Activated CD4-positive, alpha-beta T cell treated with anti-CD3 and anti-CD28 coated beads for 24 hours (primary cell): Measurements from ENCODE around the gene ADRM1.

Experiments used
- DNase-seq, 2 donors: peaks; one replicate each; pipeline ENCODE4 v3.0.0-alpha.2; 2020; ENCODE audit warnings: low read depth in 2 of 2

Gene ADRM1

DNA sequence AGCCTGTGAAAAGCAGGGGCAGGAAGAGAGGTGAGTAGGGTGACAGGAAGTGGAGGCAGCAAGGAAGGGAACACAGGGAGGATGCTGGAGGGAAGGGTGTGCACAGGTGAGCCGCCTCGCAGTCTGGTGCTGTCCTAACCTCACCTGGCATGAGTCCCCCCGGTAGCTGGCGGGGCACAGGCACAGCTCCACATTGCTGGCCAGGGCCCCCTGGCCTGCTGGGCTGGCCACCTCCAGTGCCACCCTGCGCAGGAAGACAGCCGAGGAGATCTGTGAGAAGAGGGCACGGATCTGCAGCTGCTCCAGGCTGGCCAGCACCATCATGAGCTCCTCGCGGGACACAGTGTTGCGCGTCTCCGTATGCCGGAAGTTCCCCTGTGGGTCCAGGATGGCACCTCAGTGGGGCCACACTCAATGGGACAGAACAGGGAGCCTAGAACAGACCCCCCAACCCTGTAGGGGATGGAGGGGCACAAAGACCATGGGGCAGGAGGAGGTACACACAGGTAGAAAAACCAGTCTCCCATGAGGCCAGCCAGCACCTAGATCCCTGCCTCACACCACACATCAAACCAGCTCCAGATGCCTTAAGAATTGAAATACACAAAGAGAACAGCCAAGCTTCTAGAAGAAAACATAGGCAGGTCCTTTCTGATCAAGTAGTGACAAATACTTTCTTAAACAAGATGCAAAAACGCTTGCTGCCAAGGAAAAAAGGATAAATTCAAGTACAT lies 22.5 kb downstream of the ADRM1 start:
- no peak for DNase-seq

DNA sequence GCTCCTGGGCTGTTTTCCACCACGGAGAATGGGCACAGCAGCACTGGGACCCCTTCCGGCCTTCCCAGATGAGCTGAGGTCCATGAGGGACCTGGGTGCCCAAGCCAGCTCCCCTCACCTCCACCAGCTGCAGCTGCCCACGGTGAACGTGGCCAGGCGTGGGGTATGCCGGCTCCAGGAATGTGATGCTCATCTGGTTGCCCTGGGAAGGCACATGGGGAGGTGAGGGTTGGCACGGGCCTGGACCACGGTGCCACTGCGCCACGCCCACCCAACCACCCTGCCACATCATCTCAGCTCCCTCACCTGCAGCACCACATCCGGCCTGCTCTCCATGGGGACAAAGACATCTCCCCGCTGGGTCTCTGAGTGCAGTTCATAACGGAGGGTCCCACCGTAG lies 23.8 kb downstream of the ADRM1 start:
- DNase-seq, result no peak

DNA sequence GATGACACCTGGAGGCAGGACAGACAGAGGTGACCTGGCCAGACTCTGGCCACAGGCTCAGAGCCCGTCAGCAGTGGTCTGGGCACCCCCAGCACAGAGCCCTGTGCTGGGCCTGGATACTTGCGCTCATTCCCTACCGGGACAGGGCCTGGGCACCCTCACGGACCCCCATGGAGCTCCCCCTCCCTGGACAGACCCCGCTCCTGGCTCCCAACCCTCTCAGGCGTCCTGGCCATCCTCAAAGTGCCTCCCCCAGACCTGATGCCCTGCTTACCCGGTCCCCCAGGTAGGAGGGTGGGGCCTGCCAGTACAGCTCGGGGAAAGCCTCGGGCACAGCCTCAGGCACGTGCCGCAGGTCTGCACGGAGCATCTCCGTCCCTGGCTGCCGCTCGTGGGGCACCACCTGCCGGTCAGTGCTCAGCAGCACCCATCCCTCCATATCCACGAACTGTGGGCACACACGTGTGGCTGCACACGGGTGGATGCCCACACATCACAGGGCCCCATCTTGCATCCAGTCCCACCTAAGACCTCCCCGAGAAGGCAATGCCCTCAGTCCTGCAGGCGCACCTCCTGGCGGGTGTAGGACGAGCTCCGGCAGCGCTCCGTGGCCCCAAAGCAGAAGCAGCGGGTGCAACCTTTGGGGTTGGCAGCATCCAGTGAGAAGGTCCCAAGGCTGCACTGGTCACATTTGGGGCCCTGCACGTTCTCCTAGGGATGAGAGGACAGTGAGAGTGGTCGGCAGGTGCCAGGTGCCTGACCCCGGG lies 24.3 kb downstream of the ADRM1 start:
- DNase-seq, result no peak

DNA sequence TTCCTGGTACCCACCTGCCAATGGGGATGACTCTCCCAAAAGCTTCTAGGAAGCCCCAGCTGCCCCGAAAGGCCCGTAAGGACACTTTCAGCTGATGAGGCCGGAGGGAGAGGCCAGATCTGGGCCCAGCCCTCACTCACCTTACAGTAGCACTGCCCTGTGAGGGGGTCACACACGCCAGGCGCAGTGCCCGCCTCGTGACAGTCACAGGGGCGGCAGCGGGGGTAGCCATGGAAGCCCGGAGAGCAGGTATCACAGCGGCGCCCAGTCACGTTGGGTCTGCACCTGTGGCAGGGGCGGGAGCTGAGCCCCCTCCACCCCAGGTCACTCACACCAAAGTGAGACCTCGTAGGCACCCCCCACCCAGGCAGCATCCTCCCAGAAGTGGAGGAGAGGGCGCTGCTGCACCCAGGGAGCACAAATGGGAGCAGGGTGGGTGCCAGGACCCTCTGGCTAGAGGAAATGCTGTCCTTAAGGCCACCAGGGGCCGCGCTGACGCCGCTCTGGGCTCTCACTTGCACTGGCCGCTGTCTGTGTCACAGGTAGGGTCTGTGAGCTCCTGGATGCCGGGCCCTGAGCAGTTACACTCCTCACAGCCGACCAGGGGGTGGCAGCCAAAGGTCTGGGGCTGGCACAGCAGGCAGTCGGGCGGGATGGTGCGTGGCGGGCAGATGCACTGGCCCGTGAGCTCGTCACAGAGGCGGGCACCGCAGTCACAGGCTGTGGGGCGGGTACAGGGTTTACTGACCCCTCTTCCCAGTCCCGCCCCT lies 25.1 kb downstream of the ADRM1 start:
- no peak for DNase-seq

DNA sequence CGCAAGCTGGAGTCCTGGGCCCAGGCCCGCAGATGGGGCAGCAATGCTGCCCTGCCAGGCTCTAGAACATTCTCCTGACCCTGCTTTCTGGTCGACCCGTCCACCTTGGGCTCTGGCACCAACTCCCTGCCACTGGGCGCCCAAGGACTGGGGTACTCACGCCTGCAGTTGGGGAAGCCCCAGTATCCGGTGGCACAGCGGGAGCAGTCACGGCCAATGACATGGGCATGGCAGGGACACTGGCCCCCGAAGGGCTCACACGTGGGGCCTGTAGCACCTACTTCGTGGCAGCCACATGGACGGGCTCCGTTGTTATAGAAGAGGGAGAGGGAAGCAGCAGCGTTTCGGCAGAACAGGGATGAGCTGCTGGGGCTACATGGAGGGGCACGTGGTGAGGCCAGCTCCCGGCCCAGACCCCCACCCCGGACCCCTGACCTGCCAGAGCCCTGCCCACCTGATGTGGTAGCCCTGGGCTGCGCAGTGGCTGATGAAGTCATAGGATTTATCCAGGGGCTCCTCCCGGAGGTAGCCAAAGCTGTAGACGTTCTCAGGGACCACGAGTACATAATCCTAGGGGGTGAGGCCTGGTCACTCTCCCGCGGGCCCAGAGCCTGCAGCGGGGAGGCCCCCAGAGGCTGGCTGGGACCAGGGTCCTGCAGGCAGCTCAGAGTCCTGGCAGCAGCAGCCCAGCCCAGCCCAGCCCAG lies 26.0 kb downstream of the ADRM1 start:
- no peak for DNase-seq

DNA sequence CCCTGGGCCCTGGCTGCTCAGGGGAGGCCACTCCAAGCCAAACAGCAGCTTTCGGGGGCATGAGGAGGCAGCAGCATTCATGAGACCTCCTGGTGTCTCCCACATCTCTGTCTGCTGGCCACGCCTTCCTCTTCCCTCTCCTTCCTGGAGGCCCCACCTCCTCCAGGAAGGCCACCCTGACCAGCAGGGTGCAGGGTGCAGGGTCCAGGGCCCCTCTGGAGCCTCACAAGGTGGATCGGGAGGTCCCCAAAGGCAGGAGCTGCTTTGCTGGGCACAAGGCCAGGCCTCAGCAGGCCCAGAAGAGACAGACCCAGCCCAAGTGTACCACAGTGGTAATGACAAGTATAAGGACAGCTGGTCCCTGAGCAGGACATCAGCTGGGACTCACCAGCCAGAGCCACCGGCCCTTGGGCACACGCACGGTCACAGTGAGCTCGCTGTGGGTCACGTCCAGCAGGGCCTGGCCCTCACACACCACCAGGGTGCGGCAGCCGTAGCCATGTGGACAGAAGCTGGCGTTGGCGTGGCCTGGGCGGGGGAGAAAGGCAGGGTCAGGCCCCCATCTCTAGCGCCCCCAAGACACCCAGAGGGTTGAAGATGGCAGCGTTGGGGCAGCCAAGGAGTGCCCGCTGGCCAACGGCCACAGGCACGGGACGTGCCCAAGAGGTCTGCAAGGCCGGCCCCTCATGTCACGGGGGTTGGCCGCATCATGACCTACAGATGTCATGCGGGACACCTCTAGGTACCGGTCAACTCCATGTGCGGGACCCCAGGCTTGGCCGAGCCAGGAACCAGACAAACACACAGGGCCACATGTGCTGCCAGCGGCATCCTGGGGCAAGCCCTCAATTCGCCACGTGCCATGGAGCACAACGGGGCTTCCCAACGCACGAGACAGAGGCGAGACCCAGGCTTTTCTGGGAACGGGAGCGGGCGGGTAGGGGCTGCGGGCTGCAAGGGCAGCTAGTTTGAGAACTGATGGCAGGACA lies 26.9 kb downstream of the ADRM1 start:
- no peak for DNase-seq

DNA sequence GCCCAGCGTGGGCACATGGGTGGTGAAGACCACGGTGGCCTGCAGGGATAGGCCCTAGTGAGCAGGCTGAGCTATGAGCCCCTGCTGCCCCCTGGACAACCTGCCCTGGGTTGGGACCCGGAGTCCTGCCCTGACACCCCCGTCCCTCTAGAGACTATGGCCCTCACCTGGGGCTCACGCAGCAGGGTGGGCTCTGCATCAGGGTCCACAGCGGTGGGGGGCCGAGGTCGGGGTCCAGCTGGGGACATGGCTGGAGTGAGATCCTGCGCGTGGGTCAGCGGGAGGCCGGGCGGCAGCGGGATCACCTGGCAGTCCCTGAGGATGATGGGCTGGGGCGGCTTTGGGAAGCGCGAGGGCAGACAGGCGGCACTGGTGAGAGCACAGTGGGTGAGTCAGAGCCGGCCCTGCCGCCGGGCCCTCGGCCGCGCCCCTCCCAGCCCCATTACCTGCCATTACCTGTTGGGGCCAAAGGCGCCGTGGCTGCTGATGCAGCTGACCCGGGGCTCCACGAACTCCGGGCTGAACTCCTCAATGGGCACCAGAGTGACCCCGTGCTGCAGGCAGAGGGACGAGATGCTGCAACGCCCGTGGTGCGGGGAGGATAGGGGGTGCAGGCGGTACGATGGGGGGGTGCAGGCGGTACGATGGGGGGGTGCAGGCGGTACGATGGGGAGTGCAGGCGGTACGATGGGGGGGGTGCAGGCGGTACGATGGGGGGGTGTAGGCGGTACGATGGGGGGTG lies 27.9 kb downstream of the ADRM1 start:
- no peak for DNase-seq

DNA sequence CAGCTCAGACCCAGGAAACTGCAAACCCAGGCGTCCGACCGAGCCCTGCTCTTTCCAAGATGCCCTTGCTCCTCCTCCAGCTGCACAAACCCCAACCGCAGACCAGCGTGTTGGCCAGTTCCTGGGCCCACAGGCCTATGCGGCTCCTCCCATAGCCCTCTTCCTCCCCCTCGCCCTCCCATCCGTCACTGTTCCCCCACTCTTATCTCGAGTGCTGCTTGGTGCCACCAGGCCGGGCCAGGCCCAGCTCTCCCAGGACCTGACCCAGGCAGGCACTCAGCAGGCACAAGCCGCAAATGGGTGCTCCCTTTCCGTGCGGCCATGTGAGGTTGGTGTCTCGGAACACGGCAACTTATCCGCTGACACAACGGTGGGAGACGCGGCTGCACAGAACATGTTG lies 28.6 kb downstream of the ADRM1 start:
- DNase-seq, result no peak

DNA sequence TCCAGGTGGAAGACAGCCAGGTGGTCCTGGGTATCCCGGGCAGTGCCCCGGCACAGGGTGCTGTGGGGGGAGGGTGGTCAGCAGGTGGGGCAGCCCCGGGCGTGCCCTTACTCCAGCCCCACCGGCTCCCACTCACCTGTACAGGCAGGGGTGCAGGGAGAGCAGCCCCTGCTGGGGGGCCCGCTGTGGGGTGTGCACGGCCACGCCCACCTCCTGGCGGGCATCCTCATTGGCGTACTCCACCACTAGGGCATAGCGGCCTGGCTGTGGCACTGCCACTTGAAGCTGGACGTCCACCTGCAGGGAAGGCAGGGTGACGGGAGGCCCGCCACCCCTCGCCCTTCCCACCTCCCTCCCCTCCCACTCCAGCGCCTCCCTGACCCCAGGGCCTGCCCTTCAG lies 29.6 kb downstream of the ADRM1 start:
- no peak for DNase-seq

DNA sequence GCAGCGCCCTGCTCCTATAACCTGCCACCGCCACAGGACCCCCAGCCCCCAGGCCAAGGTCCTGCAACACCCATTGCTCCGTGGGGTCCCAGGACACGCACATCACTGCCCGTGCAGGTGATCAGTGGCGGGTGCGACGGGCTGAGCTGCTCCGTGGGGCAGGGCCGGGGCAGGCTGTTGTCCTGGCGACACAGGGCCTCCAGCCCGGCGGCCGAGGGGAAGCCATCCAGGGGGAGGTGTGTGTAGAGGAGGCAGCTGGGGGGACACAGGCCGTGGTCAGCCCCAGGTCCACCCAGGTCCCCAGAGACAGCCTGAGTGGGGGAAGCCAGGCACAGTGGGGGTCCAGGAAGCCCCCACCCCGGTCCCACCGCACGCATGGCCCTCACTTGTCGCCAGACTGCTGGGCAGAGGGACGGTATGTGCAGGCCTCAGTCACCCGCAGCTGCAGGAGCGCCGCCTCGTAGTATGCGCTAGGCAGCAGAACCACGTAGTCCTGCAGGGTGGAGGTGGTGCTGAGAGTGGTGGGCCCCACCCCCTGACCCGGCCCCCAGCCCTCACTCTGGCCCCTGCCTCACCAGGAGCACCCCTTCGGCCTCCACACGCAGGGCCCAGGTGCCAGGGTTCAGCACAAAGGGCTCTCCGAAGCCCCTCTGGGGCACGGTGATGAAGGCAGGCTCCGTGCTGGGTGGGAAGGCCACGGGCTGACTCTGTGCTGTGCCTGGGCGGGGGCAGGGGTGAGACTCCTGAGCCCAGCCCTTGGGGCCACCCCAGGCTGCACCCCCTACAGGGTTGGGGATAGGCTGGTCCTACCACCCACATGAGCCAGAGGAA lies 30.4 kb downstream of the ADRM1 start:
- no peak for DNase-seq

DNA sequence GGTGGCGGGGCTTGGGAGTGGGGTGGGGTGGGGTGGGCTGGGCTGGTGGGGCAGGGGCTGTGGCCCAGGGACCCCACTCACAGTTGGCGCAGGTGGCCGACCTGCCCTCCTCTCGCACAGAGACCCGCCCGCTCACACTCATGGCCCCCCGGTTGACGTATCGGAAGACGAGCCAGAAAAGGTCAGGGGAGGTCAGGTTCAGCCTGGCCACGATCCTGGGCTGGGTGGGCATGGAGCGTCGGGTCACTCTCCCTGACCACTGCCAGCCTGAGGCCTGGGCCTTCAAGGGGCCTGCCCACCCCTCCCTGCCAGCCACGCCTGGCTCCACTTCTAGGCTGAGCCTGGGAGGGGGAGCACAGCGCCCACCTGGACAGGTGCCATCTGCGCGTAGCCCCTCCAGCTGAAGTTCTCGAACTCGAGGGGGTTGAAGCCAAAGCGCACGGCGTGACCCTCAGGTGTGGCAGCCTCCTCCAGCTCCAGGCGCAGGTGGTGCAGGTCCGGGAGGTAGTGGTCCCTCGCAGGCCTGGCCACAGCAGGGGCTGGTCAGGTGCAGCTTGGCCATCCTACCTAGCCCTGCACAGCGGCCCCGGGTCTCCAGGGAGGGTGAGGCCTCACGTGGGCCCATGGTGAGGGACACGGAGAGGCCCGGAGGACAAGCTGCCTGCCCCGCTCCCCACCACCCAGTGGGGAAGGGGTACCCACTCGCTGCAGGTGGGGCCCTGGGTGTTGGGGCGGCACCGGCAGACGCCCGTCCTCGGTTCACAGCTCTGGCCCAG lies 31.2 kb downstream of the ADRM1 start:
- DNase-seq, result no peak

DNA sequence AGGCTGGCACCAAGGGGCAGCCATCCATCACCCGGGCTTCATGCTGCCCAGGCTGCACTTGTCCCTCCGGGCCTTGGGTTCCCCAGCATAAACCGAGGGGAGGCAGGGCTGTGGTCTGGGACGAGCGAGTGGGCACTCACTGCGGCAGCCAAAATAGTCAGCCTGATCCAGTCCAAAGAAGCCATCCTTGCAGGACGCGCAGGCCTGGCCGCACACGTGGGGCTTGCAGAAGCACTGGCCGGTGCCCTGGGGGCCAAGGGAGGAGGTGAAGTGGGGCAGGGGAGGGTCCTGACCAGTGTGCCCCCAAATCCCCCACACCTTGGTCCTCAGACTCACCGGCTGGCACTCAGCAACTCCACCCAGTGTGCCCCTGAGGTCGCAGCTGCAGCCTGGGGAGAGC lies 32.1 kb downstream of the ADRM1 start:
- DNase-seq, result no peak

DNA sequence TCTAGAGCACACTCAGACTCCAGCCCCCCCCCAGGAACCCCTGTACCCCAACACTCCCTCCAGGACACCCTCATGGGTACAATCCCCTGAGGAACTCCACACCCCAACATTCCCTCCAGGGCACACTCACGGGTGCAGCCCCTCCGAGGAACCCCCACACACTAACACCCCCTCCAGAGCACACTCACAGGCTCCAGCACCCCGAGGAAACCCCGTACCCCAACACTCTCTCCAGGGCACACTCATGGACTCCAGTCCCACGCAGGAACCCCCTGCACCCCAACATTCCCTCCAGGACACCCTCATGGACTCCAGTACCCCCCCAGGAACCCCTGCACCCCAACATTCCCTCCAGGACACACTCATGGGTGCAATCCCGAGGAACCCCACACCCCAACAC lies 32.7 kb downstream of the ADRM1 start:
- no peak for DNase-seq

DNA sequence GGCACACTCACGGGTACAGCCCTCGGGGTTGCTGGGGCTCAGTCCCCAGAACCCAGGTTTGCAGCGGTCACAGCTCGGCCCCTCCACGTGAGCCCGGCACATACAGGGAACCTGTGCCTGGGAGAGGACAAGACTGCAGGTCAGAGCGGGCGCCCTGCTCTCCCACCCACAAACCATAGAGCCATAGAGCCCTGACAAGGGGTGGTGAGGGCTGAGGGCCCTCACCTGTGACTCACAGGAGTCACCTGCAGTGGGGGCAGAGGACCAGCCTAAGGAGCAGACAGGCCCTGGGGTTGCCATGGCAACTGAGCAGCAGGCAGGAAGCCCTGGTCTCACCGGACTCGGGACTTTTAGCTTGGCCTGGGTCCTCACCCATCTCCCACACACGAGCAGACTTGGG lies 33.5 kb downstream of the ADRM1 start:
- DNase-seq, result no peak

DNA sequence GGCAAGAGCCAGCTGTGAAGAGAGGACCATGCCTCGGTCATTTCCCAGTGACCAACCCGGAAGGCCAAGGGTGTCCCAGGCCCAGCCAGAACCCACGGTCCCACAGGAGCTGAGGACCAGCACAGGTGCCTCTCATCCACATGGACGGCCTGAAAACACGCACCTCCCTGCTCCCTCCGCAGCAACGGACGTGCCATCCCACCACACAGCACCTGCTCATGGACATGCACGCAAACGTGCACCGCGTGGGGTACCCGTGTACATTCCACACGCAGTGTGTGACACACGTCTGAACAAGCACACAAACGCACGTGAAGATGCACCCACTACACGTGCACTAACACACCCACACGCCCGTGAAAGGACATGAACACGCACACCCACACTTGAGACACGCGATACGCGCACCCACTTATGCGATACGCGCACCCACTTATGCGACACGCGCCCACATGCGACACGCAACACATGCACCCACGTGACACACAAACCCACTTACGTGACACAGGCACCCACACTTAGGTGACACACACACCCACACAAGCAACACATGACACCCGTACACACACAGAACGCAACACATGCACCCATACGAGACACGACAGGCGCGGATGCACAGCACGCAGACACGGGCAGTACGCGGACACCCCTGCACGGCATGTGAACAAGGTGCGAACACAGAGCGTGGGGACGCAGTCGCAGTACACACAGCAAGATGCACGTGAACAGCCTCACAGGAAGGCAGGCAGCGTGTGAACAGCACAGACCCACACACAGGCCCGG lies 34.2 kb downstream of the ADRM1 start:
- DNase-seq, result no peak

DNA sequence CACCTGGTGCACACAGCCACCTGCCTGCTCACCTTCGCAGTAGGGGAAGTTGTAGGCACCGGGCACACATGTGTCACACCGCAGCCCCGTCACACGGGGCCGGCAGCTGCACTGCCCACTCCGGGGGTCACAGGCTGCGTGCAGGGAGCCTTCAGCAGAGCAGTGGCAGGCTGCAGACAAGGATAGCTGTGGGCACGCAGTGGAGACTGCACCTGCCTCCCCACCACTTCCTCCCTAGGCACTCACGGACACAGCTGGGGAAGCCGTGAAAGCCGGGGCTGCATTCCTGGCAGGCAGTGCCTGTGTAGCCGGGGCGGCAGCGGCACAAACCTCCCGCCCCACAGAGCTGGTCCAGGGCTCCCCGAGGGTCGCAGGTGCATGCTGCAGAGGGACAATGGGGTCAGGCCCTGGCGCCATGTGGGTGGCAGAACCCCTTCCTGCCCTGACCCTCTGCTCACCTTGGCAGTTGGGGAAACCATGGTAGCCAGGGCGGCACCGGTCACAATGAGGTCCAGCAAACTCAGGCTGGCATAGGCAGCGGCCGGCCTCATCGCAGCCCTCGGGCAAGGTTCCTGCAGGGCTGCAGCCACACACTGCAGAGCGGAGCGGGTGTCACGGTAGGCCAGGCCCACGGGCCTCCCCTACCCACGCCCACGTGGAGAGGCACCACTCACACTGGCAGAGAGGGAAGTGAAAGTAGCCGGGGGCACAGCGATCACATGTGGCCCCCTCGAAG lies 34.9 kb downstream of the ADRM1 start:
- DNase-seq, result no peak

DNA sequence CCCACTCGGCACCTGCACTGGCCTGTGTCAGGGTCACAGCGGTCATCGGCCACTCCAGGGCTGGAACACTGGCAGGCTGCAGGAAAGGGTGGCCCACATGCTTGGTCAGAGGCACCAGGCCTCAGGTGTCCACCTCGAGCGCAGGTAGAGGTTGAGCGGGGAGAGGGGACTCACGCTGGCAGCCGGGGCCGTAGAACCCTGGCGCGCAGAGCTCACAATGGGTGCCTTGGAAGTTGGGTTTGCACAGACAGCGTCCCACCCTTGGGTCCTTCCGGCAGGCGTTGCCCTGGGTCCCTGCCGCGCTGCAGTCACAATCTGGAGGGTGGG lies 35.5 kb downstream of the ADRM1 start:
- no peak for DNase-seq
